Measurements from ENCODE around the gene TEX9. TPM values are rescaled to one million over a fixed set of nuclear protein-coding genes. Genes with fewer than 3 reads are reported as not detected.
"Not testable (repeated sequence)": the region's sequence is repeated elsewhere in the genome, so short reads cannot be mapped to it uniquely, and the experiment has no call there.

The TEX9 gene
- total RNA-seq (2014; rRNA removed; shearing (Covaris generic)) = 7.2 and 8.8 TPM in 2 replicates

- H3K27me3 ChIP-seq (ENCODE audit: control insufficient read depth, insufficient read depth, low read length) = no peaks in the 10 kb centered on the region
- H3K36me3 ChIP-seq (replicated peaks; ENCODE audit: control insufficient read depth, insufficient read depth, low read length) = no peaks in the 10 kb centered on the region
- H3K4me3 ChIP-seq (ENCODE audit: insufficient read depth, low read depth, low read length) = peak within 1 kb of the TSS; percentile 68
Measured at GRCh38 chr15:56365075-56365711, at the start of gene TEX9. TEX9 (plus strand) TSS chr15:56365426; CDS start chr15:56365451, 25 bp downstream.

DNA sequence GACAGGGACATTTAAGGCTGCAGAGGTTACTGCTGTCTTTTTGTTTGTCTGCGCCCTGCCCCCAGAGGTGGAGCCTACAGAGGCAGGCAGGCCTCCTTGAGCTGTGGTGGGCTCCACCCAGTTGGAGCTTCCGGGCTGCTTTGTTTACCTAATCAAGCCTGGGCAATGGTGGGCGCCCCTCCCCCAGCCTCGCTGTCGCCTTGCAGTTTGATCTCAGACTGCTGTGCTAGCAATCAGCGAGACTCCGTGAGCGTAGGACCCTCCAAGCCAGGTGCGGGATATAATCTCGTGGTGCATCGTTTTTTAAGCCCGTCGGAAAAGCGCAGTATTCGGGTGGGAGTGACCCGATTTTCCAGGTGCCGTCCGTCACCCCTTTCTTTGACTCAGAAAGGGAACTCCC lies 48.7 kb upstream of the TEX9 start:
- not testable (repeated sequence) for H3K36me3 ChIP-seq (replicated peaks; ENCODE audit: control insufficient read depth, insufficient read depth, low read length); H3K4me3 ChIP-seq (ENCODE audit: insufficient read depth, low read depth, low read length); DNase-seq

More at GRCh38 chr15:56365075-56365711, at the start of gene TEX9:
- peak; percentile 80 for DNase-seq

DNA sequence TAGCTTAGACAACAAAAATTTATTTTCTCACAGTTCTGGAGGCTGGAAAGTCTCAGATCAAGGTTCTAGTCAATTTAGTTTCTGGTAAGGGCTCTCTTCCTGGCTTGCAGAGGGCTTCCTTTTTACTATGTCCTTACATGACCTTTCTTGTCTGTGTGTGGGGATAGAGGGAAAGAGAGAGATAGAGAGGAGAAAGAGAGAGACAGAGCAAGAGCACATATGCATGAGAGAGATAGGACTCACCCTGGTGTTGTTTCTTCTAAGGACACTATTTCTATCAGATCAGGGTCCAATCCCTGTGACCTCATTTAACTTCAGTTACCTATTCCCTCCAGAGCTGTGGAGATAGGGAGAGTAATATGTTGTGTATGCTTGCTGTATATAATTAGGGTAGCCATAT lies 44.9 kb upstream of the TEX9 start:
- no peaks in the 10 kb centered on the region for H3K36me3 ChIP-seq (replicated peaks; ENCODE audit: control insufficient read depth, insufficient read depth, low read length)
- no peak for DNase-seq
- no peaks in the 10 kb centered on the region for H3K27me3 ChIP-seq (ENCODE audit: control insufficient read depth, insufficient read depth, low read length)
- H3K4me3 ChIP-seq (ENCODE audit: insufficient read depth, low read depth, low read length) = no peak overlapping the region

More for the DNA sequence above, 48.7 kb upstream of the TEX9 start:
- not testable (repeated sequence) for H3K27me3 ChIP-seq (ENCODE audit: control insufficient read depth, insufficient read depth, low read length)

- Histone ChIP-seq H3K4me3 (ENCODE audit: insufficient read depth, low read depth, low read length) (no peak overlapping the region), H3K27me3 (ENCODE audit: control insufficient read depth, insufficient read depth, low read length) (no peaks in the 10 kb centered on the region), H3K36me3 (replicated peaks; ENCODE audit: control insufficient read depth, insufficient read depth, low read length) (no peaks in the 10 kb centered on the region)
- no peak for DNase-seq
Measured at GRCh38 chr15:56320861-56321260, 44.4 kb upstream of the TEX9 start.

DNA sequence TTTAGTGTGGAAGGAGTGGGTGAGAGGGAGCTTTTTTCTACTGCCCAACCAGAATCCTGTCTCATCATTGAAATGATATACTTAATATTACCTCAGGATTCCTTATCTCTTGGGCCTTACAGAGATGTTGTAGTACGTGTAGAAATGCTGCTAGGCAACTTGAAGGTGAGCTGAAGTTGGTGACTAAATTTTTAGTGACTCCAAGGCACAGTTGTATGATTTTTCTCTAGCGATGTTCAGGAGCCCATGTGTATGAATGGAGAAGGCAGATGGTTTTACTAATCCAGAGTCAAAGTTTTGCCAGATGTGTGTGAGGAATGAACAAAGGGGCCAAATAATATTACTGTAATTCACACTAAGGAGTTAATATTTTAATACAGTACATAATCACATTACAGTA lies 42.8 kb upstream of the TEX9 start:
- Histone ChIP-seq H3K4me3 (ENCODE audit: insufficient read depth, low read depth, low read length) (no peak overlapping the region), H3K36me3 (replicated peaks; ENCODE audit: control insufficient read depth, insufficient read depth, low read length) (no peaks in the 10 kb centered on the region), H3K27me3 (ENCODE audit: control insufficient read depth, insufficient read depth, low read length) (no peaks in the 10 kb centered on the region)
- no peak for DNase-seq

GRCh38 chr15:56323435-56323834 lies 41.8 kb upstream of the TEX9 start:
- no peaks in the 10 kb centered on the region for H3K36me3 ChIP-seq (replicated peaks; ENCODE audit: control insufficient read depth, insufficient read depth, low read length)
- no peak overlapping the region for H3K4me3 ChIP-seq (ENCODE audit: insufficient read depth, low read depth, low read length)
- no peak for DNase-seq
- no peaks in the 10 kb centered on the region for H3K27me3 ChIP-seq (ENCODE audit: control insufficient read depth, insufficient read depth, low read length)

GRCh38 chr15:56325186-56325585 lies 40.0 kb upstream of the TEX9 start:
- no peaks in the 10 kb centered on the region for H3K36me3 ChIP-seq (replicated peaks; ENCODE audit: control insufficient read depth, insufficient read depth, low read length)
- no peak for DNase-seq
- H3K4me3 ChIP-seq (ENCODE audit: insufficient read depth, low read depth, low read length) = no peak overlapping the region
- no peaks in the 10 kb centered on the region for H3K27me3 ChIP-seq (ENCODE audit: control insufficient read depth, insufficient read depth, low read length)

GRCh38 chr15:56327721-56328502 lies 37.3 kb upstream of the TEX9 start:
- Histone ChIP-seq H3K27me3 (ENCODE audit: control insufficient read depth, insufficient read depth, low read length) (no peaks in the 10 kb centered on the region), H3K4me3 (ENCODE audit: insufficient read depth, low read depth, low read length) (no peak overlapping the region), H3K36me3 (replicated peaks; ENCODE audit: control insufficient read depth, insufficient read depth, low read length) (no peaks in the 10 kb centered on the region)
- no peak for DNase-seq

DNA sequence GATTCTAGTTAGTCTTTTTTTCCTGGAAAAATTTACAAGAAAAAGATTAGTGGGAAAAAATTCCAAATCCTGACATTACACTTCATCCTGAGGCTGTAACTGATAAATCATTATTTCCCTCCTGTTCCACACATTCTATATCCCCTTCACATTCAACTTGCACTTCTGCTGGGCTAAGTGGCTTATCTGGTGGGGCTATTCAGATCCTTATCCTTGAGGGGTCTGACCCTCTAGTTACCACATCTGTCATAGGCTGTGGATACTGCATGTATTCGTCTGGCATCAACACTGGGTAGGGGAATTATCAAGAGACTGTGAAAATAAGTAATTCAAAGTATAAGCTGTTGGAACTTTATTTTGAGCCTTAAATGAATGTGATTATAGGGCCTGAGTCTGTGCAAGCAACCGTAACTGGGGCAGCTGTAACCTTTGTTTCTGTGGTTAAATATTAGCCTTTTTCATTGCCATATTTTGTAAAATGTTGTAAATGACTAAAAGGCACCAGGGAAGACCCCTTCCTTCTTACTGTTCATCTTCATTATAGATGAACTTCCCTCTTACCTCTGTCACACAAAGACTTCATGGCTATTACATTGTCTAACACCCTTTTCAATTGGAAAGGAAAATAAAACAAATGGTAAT lies 28.0 kb upstream of the TEX9 start:
- no peak for DNase-seq
- H3K4me3 ChIP-seq (ENCODE audit: insufficient read depth, low read depth, low read length) = no peak overlapping the region
- H3K36me3 ChIP-seq (replicated peaks; ENCODE audit: control insufficient read depth, insufficient read depth, low read length) = no peaks in the 10 kb centered on the region
- no peaks in the 10 kb centered on the region for H3K27me3 ChIP-seq (ENCODE audit: control insufficient read depth, insufficient read depth, low read length)

GRCh38 chr15:56339594-56339993 lies 25.6 kb upstream of the TEX9 start:
- H3K4me3 ChIP-seq (ENCODE audit: insufficient read depth, low read depth, low read length) = no peak overlapping the region
- H3K36me3 ChIP-seq (replicated peaks; ENCODE audit: control insufficient read depth, insufficient read depth, low read length) = no peaks in the 10 kb centered on the region
- DNase-seq = no peak
- no peaks in the 10 kb centered on the region for H3K27me3 ChIP-seq (ENCODE audit: control insufficient read depth, insufficient read depth, low read length)

GRCh38 chr15:56341201-56341600 lies 24.0 kb upstream of the TEX9 start:
- no peak overlapping the region for H3K4me3 ChIP-seq (ENCODE audit: insufficient read depth, low read depth, low read length)
- no peaks in the 10 kb centered on the region for H3K27me3 ChIP-seq (ENCODE audit: control insufficient read depth, insufficient read depth, low read length)
- no peak for DNase-seq
- H3K36me3 ChIP-seq (replicated peaks; ENCODE audit: control insufficient read depth, insufficient read depth, low read length) = no peaks in the 10 kb centered on the region

GRCh38 chr15:56342653-56343052 lies 22.6 kb upstream of the TEX9 start:
- H3K27me3 ChIP-seq (ENCODE audit: control insufficient read depth, insufficient read depth, low read length) = no peaks in the 10 kb centered on the region
- H3K4me3 ChIP-seq (ENCODE audit: insufficient read depth, low read depth, low read length) = no peak overlapping the region
- DNase-seq = no peak
- H3K36me3 ChIP-seq (replicated peaks; ENCODE audit: control insufficient read depth, insufficient read depth, low read length) = no peaks in the 10 kb centered on the region

- no peak overlapping the region for H3K4me3 ChIP-seq (ENCODE audit: insufficient read depth, low read depth, low read length)
- no peak for DNase-seq
- no peaks in the 10 kb centered on the region for H3K36me3 ChIP-seq (replicated peaks; ENCODE audit: control insufficient read depth, insufficient read depth, low read length)
- H3K27me3 ChIP-seq (ENCODE audit: control insufficient read depth, insufficient read depth, low read length) = no peaks in the 10 kb centered on the region
Measured at GRCh38 chr15:56343879-56344278, 21.3 kb upstream of the TEX9 start.

GRCh38 chr15:56344336-56344735 lies 20.9 kb upstream of the TEX9 start:
- H3K36me3 ChIP-seq (replicated peaks; ENCODE audit: control insufficient read depth, insufficient read depth, low read length) = no peaks in the 10 kb centered on the region
- H3K27me3 ChIP-seq (ENCODE audit: control insufficient read depth, insufficient read depth, low read length) = no peaks in the 10 kb centered on the region
- H3K4me3 ChIP-seq (ENCODE audit: insufficient read depth, low read depth, low read length) = no peak overlapping the region
- no peak for DNase-seq

- DNase-seq = no peak
Measured at GRCh38 chr15:56346414-56346813, 18.8 kb upstream of the TEX9 start.

More at GRCh38 chr15:56346414-56346813, 18.8 kb upstream of the TEX9 start:
- Histone ChIP-seq H3K27me3 (ENCODE audit: control insufficient read depth, insufficient read depth, low read length) (no peaks in the 10 kb centered on the region), H3K4me3 (ENCODE audit: insufficient read depth, low read depth, low read length) (no peak overlapping the region), H3K36me3 (replicated peaks; ENCODE audit: control insufficient read depth, insufficient read depth, low read length) (no peaks in the 10 kb centered on the region)
